ENCODE results near the gene QRICH2.

- TF ChIP-seq POLR2AphosphoS5 (IDR thresholded peaks at IDR 0.05; ENCODE audit: control insufficient read depth, insufficient read depth, low read depth, low read length) (no peak), ELF1 (tag; IDR thresholded peaks at IDR 0.05) (no peak), SIX5 (IDR thresholded peaks at IDR 0.05; ENCODE audit: borderline replicate concordance in 1 of 2, insufficient read depth in 1 of 2, low read depth in 1 of 2, low read length in 2 of 2) (no peak), TEAD4 (IDR thresholded peaks at IDR 0.05; ENCODE audit: low read length) (no peak), TEAD4 (CRISPR knock-in tag; IDR thresholded peaks at IDR 0.05; ENCODE audit: borderline replicate concordance) (no peak), ZFP36 (IDR thresholded peaks at IDR 0.05; ENCODE audit: low read depth, low read length, partially characterized antibody) (no peak), MYC (IDR thresholded peaks at IDR 0.05; ENCODE audit: low read depth, low read length) (no peak), MYC (CRISPR knock-in tag; IDR thresholded peaks at IDR 0.05; ENCODE audit: borderline replicate concordance, low read depth) (no peak), CREB1 (IDR thresholded peaks at IDR 0.05) (no peak), CREB1 (CRISPR knock-in tag; IDR thresholded peaks at IDR 0.05) (no peak)
- TF ChIP-seq, protein P1, sequence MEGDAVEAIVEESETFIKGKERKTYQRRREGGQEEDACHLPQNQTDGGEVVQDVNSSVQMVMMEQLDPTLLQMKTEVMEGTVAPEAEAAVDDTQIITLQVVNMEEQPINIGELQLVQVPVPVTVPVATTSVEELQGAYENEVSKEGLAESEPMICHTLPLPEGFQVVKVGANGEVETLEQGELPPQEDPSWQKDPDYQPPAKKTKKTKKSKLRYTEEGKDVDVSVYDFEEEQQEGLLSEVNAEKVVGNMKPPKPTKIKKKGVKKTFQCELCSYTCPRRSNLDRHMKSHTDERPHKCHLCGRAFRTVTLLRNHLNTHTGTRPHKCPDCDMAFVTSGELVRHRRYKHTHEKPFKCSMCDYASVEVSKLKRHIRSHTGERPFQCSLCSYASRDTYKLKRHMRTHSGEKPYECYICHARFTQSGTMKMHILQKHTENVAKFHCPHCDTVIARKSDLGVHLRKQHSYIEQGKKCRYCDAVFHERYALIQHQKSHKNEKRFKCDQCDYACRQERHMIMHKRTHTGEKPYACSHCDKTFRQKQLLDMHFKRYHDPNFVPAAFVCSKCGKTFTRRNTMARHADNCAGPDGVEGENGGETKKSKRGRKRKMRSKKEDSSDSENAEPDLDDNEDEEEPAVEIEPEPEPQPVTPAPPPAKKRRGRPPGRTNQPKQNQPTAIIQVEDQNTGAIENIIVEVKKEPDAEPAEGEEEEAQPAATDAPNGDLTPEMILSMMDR (IDR thresholded peaks at IDR 0.05 in 2 of 3, conservative IDR thresholded peaks at IDR 0.05 in 1 of 3; ENCODE audit: insufficient read depth in 2 of 3, low read depth in 1 of 3, low read length in 3 of 3) = no peak
Observed at GRCh38 chr17:76264425-76264754, 43.7 kb downstream of the QRICH2 start.

Data from K562 (cell line).